Lower leg skin (tissue), 4 donors: ENCODE results near the gene ZSWIM6. TPM values are rescaled to one million over a fixed set of nuclear protein-coding genes. Genes with fewer than 3 reads are reported as not detected.

Experiments
- DNase-seq, 2 donors: peaks; one replicate each; pipeline ENCODE4 v3.0.0-alpha.2; 2019; ENCODE audit warnings: low spot score in 2 of 2
- H3K4me3 ChIP-seq: fragments of 200-600 bp; sonication (generic); 2 replicates; pipeline ENCODE4 v1.5.1; 2017; ENCODE audit warnings: mild to moderate bottlenecking, low read depth; ENCODE audit not compliant: poor library complexity, severe bottlenecking
- POLR2A ChIP-seq, 2 donors: fragments of 450-650 bp; IDR thresholded peaks; one replicate each; pipeline ENCODE4 v1.6.1; 2016 to 2017; ENCODE audit warnings: antibody characterized with exemption in 2 of 2, mild to moderate bottlenecking in 1 of 2, moderate library complexity in 1 of 2
- WGBS, 2 donors: methylation state at CpG; one replicate each; pipeline ENCODE4 v1.1.5; 2018; 5-methylcytosine and 5-hydroxymethylcytosine counted together
- intact Hi-C: fragments of 100-400 bp; cut with DNase I; formaldehyde crosslinking; loops from one replicate; pipeline ENCODE4 v1.15.0; 2023; ENCODE audit warnings: low total_unique reads
- total RNA-seq, 4 donors: library from RNA; depleted of rRNA; stranded (reverse); fragments of >200 nt; gene quantifications; one replicate each; pipeline ENCODE4 v1.1.0, GENCODE V29; 2016
- TF ChIP-seq, protein P1 (sequence below), 3 donors: fragments of 450-650 bp; IDR thresholded peaks; one replicate each; pipeline ENCODE4 v1.5.1; 2016; ENCODE audit warnings: antibody characterized with exemption in 3 of 3, mild to moderate bottlenecking in 3 of 3, moderate library complexity in 2 of 3

Gene ZSWIM6
- total RNA-seq, 4 donors from 2014 or later, result 7.1 to 8.7 (median 8.1) TPM

DNA sequence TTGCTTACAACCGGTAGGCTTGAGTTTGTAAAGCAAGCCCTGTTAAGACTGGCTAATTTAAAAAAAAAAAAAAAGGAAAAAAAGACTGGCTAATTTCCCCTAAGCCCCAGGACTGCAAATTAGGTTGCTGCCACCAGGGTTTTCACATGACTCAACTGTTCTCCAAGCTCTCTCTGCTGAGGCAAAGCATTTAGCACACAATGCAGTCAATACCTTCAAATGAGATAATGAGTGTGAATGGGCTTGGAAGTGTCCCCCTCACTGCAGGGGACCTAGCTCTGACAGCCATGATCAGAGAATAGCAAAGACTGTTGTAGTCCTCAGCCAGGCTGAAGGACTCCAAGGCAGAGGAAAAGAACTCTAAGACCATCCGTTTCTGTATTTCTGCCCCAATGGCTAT, 42.8 kb upstream of the ZSWIM6 start:
- H3K4me3 ChIP-seq, result no peak overlapping the region
- DNase-seq, result no peak
- intact Hi-C loops, result no loop called here
- TF ChIP-seq, protein P1, sequence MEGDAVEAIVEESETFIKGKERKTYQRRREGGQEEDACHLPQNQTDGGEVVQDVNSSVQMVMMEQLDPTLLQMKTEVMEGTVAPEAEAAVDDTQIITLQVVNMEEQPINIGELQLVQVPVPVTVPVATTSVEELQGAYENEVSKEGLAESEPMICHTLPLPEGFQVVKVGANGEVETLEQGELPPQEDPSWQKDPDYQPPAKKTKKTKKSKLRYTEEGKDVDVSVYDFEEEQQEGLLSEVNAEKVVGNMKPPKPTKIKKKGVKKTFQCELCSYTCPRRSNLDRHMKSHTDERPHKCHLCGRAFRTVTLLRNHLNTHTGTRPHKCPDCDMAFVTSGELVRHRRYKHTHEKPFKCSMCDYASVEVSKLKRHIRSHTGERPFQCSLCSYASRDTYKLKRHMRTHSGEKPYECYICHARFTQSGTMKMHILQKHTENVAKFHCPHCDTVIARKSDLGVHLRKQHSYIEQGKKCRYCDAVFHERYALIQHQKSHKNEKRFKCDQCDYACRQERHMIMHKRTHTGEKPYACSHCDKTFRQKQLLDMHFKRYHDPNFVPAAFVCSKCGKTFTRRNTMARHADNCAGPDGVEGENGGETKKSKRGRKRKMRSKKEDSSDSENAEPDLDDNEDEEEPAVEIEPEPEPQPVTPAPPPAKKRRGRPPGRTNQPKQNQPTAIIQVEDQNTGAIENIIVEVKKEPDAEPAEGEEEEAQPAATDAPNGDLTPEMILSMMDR (IDR thresholded peaks at IDR 0.05), result no peak
- TF ChIP-seq POLR2A (IDR thresholded peaks at IDR 0.05), result no peak
- WGBS, 2 donors, result 79 to 85% methylated on average over 2 of the region's 2 CpGs

DNA sequence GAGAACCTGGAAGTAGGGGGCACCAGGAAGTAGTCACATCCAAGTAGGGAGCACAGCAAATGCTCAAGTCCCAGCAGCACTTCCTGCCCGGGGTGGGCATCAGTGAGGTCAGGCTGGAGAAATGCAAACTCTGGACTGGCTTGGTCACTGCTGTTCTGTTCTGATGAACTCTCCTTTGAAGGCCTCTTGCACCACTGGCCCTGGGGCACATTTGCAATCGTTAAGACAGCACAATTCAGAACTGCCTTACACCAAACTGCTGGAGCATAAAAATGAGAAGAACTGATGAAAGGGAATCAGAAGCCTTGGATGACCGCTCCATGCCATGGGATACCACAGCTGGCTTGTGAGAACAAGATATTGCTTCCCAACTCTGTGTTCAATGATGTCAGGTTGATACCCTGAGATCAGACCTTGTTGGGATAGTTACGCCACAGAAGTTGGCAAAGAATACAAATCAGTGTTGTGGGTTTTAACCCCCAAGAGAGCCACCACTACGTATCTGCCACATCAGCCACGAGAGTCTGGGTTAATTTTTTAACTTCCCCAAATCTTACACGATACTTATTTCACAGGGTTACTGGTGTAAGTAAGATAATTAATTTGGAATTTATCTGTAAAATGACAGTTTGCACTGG, 42.3 kb upstream of the ZSWIM6 start:
- 81 to 84% methylated on average over 7 of the region's 7 CpGs for WGBS, 2 donors
- intact Hi-C loops, result no loop called here

DNA sequence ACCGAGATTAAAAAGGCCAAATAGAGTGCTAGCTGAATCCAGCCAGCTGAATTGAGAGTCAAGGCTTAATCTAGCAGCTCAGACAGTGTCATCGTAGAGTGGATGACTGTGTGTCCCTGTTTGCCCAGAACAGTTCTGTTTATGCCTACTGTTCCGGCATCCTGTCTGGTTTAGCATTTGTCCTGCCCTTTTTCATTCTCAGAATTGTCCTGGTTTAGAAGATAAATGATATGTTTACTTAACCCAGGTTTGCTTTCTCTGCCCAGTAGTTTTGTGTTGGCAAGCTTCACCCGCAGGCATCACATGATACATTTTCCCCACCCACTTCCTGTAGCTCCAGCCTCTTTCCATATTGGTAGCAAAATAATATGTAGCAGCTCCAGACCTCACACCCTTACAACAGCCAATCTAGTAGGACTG, 41.3 kb upstream of the ZSWIM6 start:
- TF ChIP-seq POLR2A (IDR thresholded peaks at IDR 0.05), result no peak
- TF ChIP-seq, protein P1 (IDR thresholded peaks at IDR 0.05), result no peak
- WGBS, 2 donors, result 71 to 79% methylated on average over 4 of the region's 4 CpGs
- DNase-seq, result no peak
- H3K4me3 ChIP-seq, result no peak overlapping the region
- intact Hi-C loops, result no loop called here

More for the DNA sequence above, 42.3 kb upstream of the ZSWIM6 start:
- DNase-seq, result no peak
- H3K4me3 ChIP-seq, result no peak overlapping the region
- TF ChIP-seq, protein P1 (IDR thresholded peaks at IDR 0.05), result no peak
- TF ChIP-seq POLR2A (IDR thresholded peaks at IDR 0.05), result no peak

DNA sequence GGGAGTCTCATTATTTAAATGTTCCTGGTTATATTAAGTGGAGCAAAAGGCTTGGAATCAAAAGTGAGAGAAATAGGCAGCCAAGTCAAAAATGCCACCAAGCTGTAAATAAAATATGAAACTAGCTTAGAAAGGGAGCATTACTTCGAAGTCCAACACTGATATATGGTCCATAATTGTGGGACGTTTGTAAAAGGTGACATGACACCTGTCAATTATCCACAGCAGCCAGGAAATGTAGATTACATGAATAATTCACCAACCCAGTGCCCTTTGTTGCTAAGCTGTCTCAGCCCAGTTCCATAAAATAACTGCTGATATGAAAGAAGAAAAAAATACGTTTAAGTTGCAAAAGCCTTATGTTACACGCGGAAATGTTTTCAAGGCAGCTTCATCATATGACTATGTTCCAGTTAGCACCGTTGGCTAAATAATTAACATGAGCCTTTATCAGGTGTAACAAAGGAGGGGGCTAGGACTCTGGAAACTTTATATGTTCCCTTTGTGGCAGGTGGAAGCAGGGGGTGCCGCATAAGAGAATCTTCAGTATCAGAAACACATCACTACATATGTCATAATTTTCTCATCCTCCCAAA, 39.9 kb upstream of the ZSWIM6 start:
- intact Hi-C loops, result no loop called here
- TF ChIP-seq POLR2A (IDR thresholded peaks at IDR 0.05), result no peak
- TF ChIP-seq, protein P1 (IDR thresholded peaks at IDR 0.05), result no peak
- no peak for DNase-seq
- 80 to 84% methylated on average over 7 of the region's 7 CpGs for WGBS, 2 donors
- H3K4me3 ChIP-seq, result no peak overlapping the region

DNA sequence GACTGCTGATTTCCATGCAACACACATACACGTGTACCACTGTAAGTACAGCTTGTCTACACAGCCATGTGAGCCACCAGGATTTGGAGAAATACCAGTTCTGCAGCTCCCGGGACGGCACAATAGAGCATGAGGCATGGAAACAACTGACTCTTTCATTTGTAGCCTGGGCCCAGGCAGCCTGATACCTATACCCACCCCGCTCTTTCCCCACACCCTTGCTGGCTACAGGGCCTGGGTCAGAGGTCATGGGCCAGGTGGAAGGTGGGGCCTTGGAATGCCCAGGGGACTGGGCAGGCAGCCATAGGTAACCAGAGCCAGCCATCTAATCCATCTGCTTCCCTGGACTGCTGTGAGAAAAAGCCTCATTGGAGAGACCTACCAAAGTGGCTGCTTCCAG, 39.0 kb upstream of the ZSWIM6 start:
- H3K4me3 ChIP-seq, result no peak overlapping the region
- intact Hi-C loops, result no loop called here
- DNase-seq, result no peak
- TF ChIP-seq POLR2A (IDR thresholded peaks at IDR 0.05), result no peak
- TF ChIP-seq, protein P1 (IDR thresholded peaks at IDR 0.05), result no peak
- WGBS, 2 donors, result 52 to 53% methylated on average over 4 of the region's 4 CpGs
